ENCODE measurements around the gene ARL13B. TPM values are rescaled to one million over a fixed set of nuclear protein-coding genes. Genes with fewer than 3 reads are reported as not detected.
"Not testable (repeated sequence)": the region's sequence is repeated elsewhere in the genome, so short reads cannot be mapped to it uniquely, and the experiment has no call there.

The ARL13B gene
- total RNA-seq, 1 experiment from 2014 or later, result 16.9 TPM

DNA sequence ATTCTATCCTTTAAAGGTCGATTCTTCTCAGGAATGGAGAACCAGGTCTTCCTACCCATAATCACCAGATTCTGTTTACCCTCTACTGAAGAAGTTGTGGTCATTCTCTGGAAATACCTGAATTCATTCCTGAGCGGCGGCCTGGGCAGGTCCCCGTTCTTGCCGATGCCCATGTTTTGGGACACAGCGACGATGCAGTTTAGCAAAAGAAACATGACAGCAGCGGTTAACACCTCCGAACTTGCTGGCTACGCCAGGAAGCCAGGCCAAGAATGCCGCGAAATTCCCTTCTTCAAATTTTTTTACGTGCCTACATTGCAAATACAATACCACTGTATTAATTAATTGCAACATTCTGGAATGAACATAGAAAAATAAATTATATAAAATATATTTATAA, 81.3 kb downstream of the ARL13B start:
- no peak for DNase-seq (ENCODE audit: extremely low read depth, low read depth)

DNA sequence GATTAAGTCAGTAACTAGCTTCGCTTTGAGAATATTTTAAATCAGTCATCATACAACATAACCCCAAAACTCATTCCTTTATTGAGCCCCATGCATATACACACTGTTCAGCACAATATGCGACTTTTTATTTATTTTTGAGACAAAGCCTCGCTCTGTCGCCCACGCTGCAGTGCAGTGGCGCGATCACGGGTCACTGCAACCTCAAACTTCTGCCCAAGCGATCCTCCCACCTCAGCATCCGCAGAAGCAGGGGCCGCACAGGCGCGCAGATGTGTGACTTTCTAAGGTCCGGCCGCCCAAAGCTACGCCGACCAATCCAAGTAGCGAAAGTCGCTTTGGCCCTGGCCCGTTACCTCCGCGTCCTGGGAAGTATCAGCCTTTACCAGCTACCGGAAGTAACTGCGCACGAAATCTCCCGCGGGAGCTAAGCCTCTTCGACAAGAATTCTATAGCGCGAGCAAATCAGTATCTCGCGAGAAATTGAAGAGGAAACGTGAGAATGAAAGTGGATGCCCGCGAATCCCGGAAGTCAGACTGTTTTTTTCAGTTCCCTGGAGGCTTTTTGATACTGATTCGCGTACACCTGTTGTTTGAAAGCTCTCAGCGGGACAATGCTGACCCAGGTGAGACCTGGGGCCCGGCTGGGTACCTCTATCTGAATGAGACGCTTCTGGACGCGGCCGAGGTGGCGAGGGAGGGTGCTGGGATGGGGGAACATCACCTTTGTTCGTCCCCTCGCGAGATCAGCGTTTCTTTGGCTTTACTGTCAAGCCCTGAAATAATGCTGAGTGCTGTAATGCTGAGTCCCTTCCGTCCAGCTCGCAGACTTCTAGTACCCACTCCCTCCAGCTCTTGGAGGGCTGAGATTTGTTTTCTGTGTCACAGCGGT, 82.8 kb downstream of the ARL13B start, which contains the start of the genes DHFR2 and NSUN3:
DHFR2 (minus strand) TSS at position 404 of the 892 bp plus-strand sequence. CDS start 1,405 bp downstream, outside the sequence.
NSUN3 (plus strand) TSS at position 549 of the 892 bp plus-strand sequence; CDS start at position 615, 66 bp downstream.
- peak; percentile 94 for DNase-seq (ENCODE audit: extremely low read depth, low read depth)

GRCh38 chr3:94063496-94064119, 83.7 kb downstream of the ARL13B start:
- DNase-seq (ENCODE audit: extremely low read depth, low read depth), result no peak

DNA sequence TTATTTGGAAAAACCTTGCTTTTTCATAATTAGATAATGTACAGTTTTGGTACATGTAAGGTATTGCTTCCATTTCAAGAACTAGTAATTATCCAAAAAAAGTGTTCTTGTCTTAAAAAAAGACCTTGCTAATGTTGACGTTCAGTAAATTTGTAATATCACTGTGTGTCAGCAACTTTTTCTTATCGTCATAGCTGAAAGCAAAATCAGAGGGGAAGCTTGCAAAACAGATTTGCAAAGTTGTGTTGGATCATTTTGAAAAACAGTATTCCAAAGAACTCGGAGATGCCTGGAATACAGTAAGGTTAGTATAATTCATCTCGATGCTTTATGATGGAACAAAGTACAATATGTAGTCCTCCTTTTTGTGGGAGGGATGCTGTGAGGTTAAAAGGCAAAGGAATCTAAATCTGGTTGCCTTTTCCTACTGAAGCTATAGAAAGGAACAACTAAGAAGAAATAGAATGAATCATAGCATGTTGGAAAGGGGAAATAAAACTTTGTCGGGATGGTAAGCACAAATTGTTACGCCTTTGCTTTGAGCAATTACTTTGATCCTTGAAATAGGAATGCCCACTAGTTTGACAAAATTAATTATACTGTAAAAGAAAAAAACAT, 84.4 kb downstream of the ARL13B start:
- peak; percentile 38 for DNase-seq (ENCODE audit: extremely low read depth, low read depth)

- DNase-seq (ENCODE audit: extremely low read depth, low read depth), result no peak
These were observed 85.2 kb downstream of the ARL13B start for GRCh38 chr3:94065122-94065521.

- no peak for DNase-seq (ENCODE audit: extremely low read depth, low read depth)
These were observed 86.0 kb downstream of the ARL13B start for GRCh38 chr3:94065819-94066480.

DNA sequence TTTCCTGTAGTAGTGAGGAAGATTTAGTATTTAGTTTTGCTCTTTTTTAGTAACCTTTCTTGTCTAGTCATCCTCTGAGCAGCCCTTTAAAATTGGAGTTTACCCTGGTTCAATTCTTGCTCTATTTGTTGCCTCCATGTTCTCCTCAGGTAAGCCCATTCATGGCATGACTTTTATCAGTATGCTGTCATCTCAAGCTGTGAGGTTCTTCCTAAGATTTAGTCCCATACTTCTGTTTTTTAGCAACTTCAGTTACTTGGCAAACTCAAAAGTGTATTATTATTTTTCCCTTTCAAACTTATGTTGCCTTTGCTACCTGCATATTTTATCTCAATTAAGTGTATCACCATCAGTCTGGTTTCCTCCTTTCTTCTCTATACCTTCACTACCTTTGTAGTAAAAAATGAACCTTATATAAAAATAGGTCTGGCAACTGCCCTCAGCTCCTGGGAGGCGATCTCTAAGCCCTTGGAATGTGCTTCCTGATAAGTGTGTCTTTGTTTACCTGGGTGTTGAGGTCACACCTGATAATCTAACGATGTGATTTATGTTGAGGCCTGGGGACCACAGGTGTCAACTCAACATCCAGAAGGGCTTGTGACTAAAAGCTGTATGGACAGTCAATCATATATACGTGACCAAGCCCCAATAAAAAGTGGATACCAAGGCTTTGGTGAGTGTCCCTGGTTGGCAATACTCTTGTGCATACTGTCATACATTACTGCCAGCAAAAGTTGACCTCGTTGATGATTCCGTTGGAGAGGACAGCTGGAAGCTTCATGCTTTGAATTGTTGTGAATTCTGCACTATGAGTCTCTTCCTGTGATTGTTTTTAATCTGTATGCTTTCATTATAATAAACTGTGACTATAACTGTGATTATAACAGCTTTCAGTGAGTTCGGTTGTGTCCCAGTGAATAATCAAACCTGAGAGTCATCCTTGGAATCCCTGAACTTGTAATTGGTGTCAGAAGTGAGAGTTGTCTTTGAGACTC, 86.8 kb downstream of the ARL13B start:
- DNase-seq (ENCODE audit: extremely low read depth, low read depth), result no peak

GRCh38 chr3:94069194-94069813, 89.3 kb downstream of the ARL13B start:
- DNase-seq (ENCODE audit: extremely low read depth, low read depth), result no peak

DNA sequence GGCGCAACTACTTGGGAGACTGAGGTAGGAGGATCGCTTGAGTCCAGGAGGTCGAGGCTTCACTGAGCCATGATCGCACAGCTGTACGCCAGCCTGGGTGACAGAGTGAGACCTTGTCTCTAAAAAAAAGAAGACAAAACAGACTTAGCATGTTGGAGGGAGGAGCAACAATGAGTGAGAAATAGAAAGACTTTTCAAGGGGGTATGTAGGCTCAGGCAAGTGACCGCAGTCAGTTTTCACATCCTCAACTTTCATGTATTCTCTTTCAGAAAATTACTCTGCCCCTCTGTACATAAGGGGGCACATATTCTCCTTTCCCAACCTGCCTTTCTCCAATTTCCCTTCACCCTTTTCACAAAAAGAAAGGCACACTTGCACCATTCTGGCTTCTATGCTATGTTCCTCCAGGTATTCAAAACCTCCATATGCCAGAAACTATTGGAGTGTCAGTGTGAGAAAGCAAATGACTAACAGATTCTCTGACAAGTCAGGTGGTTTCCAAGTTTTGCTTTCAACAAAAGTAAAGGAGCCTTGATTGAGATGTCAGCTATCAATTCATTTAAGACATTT, 90.5 kb downstream of the ARL13B start:
- no peak for DNase-seq (ENCODE audit: extremely low read depth, low read depth)

- no peak for DNase-seq (ENCODE audit: extremely low read depth, low read depth)
These were observed 91.8 kb downstream of the ARL13B start for GRCh38 chr3:94071713-94072284.

DNA sequence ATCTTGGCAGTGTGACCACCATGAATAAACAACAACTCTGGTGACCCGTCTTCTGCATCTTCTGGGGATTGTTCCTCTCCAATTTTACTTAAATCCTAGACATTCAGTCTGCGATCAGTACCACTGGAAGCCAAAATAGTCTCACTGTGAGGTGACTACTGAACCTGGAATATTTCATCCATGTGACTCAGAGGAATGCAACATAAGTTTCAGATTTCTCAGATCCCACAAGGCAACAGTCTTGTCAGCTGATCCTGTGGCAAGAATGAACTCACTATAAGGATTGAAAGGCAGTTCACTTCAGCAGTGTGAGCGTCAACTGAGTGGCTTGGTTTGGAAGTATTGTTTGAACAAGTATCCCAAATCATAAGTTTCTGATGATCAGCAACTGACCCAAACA, 96.1 kb downstream of the ARL13B start:
- no peak for DNase-seq (ENCODE audit: extremely low read depth, low read depth)

GRCh38 chr3:94080552-94080951, 100.6 kb downstream of the ARL13B start:
- DNase-seq (ENCODE audit: extremely low read depth, low read depth), result not testable (repeated sequence)

- no peak for DNase-seq (ENCODE audit: extremely low read depth, low read depth)
These were observed 101.9 kb downstream of the ARL13B start for GRCh38 chr3:94081884-94082283.

DNA sequence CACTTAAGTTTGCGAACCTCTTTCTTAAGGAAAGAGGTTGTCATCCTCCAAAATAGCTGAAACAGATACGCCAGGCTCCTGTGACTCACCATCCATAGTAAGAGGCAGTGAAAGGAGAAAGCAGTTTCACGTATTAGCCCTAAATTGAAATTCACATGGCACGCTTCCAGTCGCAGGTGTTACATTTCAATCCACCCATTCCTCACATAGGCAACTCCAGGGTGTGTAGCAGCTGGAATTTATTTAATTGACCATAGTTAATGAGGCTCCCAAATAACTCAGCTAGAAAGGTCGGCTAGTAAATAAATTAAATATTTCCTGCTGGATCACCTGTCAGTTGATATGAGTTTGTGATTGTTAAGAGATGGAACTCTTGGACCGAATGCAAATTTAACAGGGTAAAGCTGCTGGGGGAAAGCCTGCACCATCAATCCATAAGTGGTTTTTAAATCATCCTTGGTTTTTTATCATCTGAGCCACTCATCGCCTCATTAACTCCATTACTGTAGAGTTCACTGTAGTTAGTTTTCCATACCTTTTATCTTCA, 102.5 kb downstream of the ARL13B start:
- no peak for DNase-seq (ENCODE audit: extremely low read depth, low read depth)

DNA sequence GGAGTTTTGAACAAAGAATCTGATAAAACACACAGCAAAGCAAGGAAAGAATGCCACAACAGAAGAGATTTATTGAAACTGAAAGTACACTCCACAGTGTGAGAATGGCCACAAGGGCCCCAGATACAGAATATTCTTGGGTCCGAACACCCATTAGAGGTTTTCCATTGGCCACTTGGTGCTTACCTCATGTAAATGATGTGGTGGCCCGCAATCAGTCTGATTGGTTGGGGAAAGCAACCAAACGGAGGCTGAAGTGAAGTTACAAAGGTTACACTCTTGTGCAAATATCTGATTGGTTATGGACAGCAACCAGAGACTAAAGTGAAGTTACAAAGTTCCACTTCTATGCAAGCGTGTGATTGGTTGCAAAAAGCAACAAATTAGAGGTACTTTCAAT, 103.3 kb downstream of the ARL13B start:
- DNase-seq (ENCODE audit: extremely low read depth, low read depth), result no peak

DNA sequence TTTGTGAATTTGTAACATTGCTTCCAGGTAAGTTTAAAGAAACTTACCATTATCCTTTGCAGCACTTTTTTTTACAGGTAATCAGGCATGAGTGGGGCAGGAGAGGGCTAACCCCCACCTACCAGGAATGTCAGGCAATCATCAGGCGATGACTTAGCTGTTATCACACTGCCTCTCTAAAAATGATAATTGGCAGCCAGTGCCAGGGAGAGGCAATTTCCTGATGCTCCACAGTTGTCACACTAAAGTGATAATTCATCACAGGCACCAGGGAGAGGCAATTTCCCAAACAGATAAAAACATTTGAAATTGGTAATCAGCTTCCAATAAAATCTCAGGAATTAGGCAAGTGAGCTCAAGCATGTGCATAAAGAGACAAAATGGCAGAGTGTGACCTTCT, 109.2 kb downstream of the ARL13B start:
- DNase-seq (ENCODE audit: extremely low read depth, low read depth), result no peak

- no peak for DNase-seq (ENCODE audit: extremely low read depth, low read depth)
These were observed 112.1 kb downstream of the ARL13B start for GRCh38 chr3:94092086-94092485.

GRCh38 chr3:94093151-94093550, 113.2 kb downstream of the ARL13B start:
- no peak for DNase-seq (ENCODE audit: extremely low read depth, low read depth)
